Measurements from ENCODE around the gene USP3. TPM values are rescaled to one million over a fixed set of nuclear protein-coding genes. Genes with fewer than 3 reads are reported as not detected.

Gene USP3
- total and polyA plus RNA-seq, 7 donors = 20.4 to 66.5 (median 46.4) TPM

- no peak for TF ChIP-seq POLR2AphosphoS5 (IDR thresholded peaks at IDR 0.05)
- TF ChIP-seq POLR2A (IDR thresholded peaks at IDR 0.05) = no peak
- no peak for TF ChIP-seq CTCF (IDR thresholded peaks at IDR 0.05)
- no peak for TF ChIP-seq EP300 (IDR thresholded peaks at IDR 0.05)
- H3K27ac ChIP-seq = peak overlapping the region in 3 of 4 donors; percentile 13 to 61 (median 54)
- DNase-seq = no peak
- no peaks in the 10 kb centered on the region for H3K36me3 ChIP-seq
- no peaks in the 10 kb centered on the region for H3K9me3 ChIP-seq
- no peaks in the 10 kb centered on the region for H3K27me3 ChIP-seq
- intact Hi-C loops (cut with DNase I) = no loop called here
- peaks cover 0 to 61% (median 50%) of the 10 kb centered on the region in 4 donors for H3K4me1 ChIP-seq
- no peak overlapping the region for H3K4me3 ChIP-seq
Measured at GRCh38 chr15:63463036-63463435, 41.4 kb upstream of the USP3 start.

DNA sequence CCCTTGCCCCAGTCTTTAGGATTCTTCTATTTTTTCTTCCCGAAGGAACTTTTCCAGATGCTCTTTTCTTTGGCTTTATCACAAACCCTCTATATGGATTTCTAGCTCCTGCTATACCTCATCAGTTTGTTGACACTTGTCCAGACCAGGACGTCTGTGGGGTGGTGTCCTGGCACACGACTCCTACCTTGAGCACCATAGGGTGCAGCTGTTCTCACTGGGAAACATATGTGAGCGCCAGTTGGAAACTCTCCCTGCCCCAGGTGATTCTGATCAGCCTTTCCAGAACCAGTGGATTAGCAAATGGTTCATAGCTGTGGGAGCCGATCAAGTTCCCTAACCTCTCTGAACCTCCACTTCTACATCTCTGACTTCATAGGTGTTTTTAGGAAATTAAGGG is 40.6 kb upstream of the USP3 start:
- peak overlapping the region in 3 of 4 donors; percentile 7 to 61 (median 54) for H3K27ac ChIP-seq
- H3K4me1 ChIP-seq = peaks cover 0 to 61% (median 50%) of the 10 kb centered on the region in 4 donors
- no peak for DNase-seq
- no peaks in the 10 kb centered on the region for H3K27me3 ChIP-seq
- TF ChIP-seq POLR2A (IDR thresholded peaks at IDR 0.05) (no peak), POLR2AphosphoS5 (IDR thresholded peaks at IDR 0.05) (no peak), CTCF (IDR thresholded peaks at IDR 0.05) (no peak), EP300 (IDR thresholded peaks at IDR 0.05) (no peak)
- no peaks in the 10 kb centered on the region for H3K9me3 ChIP-seq
- 19 to 64% methylated on average over 5 of the region's 5 CpGs for WGBS, 2 donors
- intact Hi-C loops (cut with DNase I) = no loop called here
- no peaks in the 10 kb centered on the region for H3K36me3 ChIP-seq
- H3K4me3 ChIP-seq = no peak overlapping the region

- peaks cover 0 to 61% (median 50%) of the 10 kb centered on the region in 4 donors for H3K4me1 ChIP-seq
- intact Hi-C loops (cut with DNase I) = loop anchor here (5.0 kb wide), 1 partner anchor 132 kb away; the partner anchor contains the start of gene FBXL22
- H3K9me3 ChIP-seq = no peaks in the 10 kb centered on the region
- TF ChIP-seq POLR2AphosphoS5 (IDR thresholded peaks at IDR 0.05) (no peak), POLR2A (IDR thresholded peaks at IDR 0.05) (no peak), EP300 (IDR thresholded peaks at IDR 0.05) (no peak), CTCF (IDR thresholded peaks at IDR 0.05) (no peak)
- H3K27me3 ChIP-seq = no peaks in the 10 kb centered on the region
- no peaks in the 10 kb centered on the region for H3K36me3 ChIP-seq
- DNase-seq = no peak
- H3K27ac ChIP-seq = peak overlapping the region in 2 of 4 donors; percentile 43 to 61
- no peak overlapping the region for H3K4me3 ChIP-seq
Measured at GRCh38 chr15:63465104-63465503, 39.3 kb upstream of the USP3 start.

- peak overlapping the region in 1 of 4 donors; percentile 35 for H3K27ac ChIP-seq
- H3K9me3 ChIP-seq = no peaks in the 10 kb centered on the region
- intact Hi-C loops (cut with DNase I) = loop anchor here (5.0 kb wide), 1 partner anchor 131 kb away; the partner anchor contains the start of gene FBXL22
- WGBS, 2 donors = 11 to 35% methylated on average over 8 of the region's 8 CpGs
- TF ChIP-seq CTCF (IDR thresholded peaks at IDR 0.05) (peak; percentile 28 to 73 (median 64)), POLR2AphosphoS5 (IDR thresholded peaks at IDR 0.05) (no peak)
- H3K4me1 ChIP-seq = peaks cover 0 to 55% (median 46%) of the 10 kb centered on the region in 4 donors
- H3K4me3 ChIP-seq = no peak overlapping the region
- no peaks in the 10 kb centered on the region for H3K27me3 ChIP-seq
- no peaks in the 10 kb centered on the region for H3K36me3 ChIP-seq
- DNase-seq = no peak
Measured at GRCh38 chr15:63466378-63467192, 37.8 kb upstream of the USP3 start.
